Measurements from ENCODE around the gene C2orf49. TPM values are rescaled to one million over a fixed set of nuclear protein-coding genes. Genes with fewer than 3 reads are reported as not detected.
A peak's percentile ranks its signal among the peaks of the same experiment; 100 is the strongest.

The C2orf49 gene
- total RNA-seq, 1 donor, result 18.1 TPM

DNA sequence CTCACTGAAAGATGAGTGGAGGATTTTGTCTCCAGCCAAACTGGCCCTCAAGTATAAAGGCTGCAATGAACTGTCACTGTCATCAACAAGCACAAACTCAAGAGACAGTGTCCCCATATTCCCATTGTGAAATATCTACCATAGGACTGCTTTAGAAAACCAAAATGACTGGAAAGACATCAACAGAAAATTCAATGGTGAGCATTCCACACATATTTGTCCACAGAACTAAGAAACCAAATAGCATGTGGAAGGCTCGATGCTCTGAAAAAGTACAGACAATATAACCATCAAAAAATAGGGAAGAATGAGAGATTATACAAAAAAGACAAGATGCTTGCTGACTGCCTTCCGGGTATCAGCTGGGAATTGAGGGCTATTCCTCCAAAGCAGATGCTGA lies 45.4 kb upstream of the C2orf49 start:
- no peak overlapping the region for H3K27ac ChIP-seq (ENCODE audit: low read depth, low read length)
- peaks cover 50% of the 10 kb centered on the region for H3K36me3 ChIP-seq (ENCODE audit: insufficient read depth, low read length)
- H3K79me2 ChIP-seq (ENCODE audit: insufficient read depth, low read length), result peaks cover 7% of the 10 kb centered on the region
- H2AFZ ChIP-seq (ENCODE audit: low read length), result no peak overlapping the region
- no peak overlapping the region for H3K4me3 ChIP-seq (ENCODE audit: insufficient read depth, low read length)
- no peak overlapping the region for H3K4me2 ChIP-seq (ENCODE audit: insufficient read depth, low read length)
- H3K9me3 ChIP-seq (ENCODE audit: low read depth, low read length), result no peaks in the 10 kb centered on the region
- no peak for DNase-seq (ENCODE audit: insufficient read length, low spot score, missing footprints)
- peaks cover 8% of the 10 kb centered on the region for H3K4me1 ChIP-seq (ENCODE audit: insufficient read depth, low read length)
- no peaks in the 10 kb centered on the region for H4K20me1 ChIP-seq (ENCODE audit: insufficient read depth, low read length)
- TF ChIP-seq, protein P1, sequence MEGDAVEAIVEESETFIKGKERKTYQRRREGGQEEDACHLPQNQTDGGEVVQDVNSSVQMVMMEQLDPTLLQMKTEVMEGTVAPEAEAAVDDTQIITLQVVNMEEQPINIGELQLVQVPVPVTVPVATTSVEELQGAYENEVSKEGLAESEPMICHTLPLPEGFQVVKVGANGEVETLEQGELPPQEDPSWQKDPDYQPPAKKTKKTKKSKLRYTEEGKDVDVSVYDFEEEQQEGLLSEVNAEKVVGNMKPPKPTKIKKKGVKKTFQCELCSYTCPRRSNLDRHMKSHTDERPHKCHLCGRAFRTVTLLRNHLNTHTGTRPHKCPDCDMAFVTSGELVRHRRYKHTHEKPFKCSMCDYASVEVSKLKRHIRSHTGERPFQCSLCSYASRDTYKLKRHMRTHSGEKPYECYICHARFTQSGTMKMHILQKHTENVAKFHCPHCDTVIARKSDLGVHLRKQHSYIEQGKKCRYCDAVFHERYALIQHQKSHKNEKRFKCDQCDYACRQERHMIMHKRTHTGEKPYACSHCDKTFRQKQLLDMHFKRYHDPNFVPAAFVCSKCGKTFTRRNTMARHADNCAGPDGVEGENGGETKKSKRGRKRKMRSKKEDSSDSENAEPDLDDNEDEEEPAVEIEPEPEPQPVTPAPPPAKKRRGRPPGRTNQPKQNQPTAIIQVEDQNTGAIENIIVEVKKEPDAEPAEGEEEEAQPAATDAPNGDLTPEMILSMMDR (IDR thresholded peaks at IDR 0.05; ENCODE audit: extremely low read depth, low read depth, low read length), result no peak
- no peaks in the 10 kb centered on the region for H3K27me3 ChIP-seq (ENCODE audit: insufficient read depth, low read length)

DNA sequence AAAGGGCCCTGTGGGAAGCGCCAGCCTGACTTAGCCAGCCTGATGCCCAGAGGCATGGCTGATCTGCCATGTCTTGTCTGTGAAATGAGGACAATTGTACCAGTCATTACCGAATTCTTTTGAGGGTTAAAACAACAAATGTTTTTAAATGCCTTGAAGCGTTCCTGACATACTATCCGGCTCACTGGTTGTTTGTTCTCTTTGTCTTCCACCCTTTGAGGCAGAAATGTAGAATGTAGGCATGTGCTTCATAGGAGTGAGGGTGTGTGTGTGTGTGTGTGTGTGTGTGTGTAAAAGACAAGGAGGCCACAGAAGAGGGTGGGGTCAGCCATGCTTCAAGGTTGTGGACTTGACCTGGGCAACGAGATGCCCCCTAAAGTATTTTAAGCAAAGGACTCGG lies 43.3 kb upstream of the C2orf49 start:
- Histone ChIP-seq H4K20me1 (ENCODE audit: insufficient read depth, low read length) (no peaks in the 10 kb centered on the region), H3K36me3 (ENCODE audit: insufficient read depth, low read length) (peaks cover 53% of the 10 kb centered on the region), H3K4me1 (ENCODE audit: insufficient read depth, low read length) (peaks cover 8% of the 10 kb centered on the region), H3K27me3 (ENCODE audit: insufficient read depth, low read length) (no peaks in the 10 kb centered on the region), H3K4me2 (ENCODE audit: insufficient read depth, low read length) (no peak overlapping the region), H3K79me2 (ENCODE audit: insufficient read depth, low read length) (peaks cover 13% of the 10 kb centered on the region), H3K4me3 (ENCODE audit: insufficient read depth, low read length) (no peak overlapping the region), H2AFZ (ENCODE audit: low read length) (no peak overlapping the region), H3K9me3 (ENCODE audit: low read depth, low read length) (no peaks in the 10 kb centered on the region), H3K27ac (ENCODE audit: low read depth, low read length) (no peak overlapping the region)
- DNase-seq (ENCODE audit: insufficient read length, low spot score, missing footprints), result no peak
- TF ChIP-seq, protein P1 (IDR thresholded peaks at IDR 0.05; ENCODE audit: extremely low read depth, low read depth, low read length), result no peak

DNA sequence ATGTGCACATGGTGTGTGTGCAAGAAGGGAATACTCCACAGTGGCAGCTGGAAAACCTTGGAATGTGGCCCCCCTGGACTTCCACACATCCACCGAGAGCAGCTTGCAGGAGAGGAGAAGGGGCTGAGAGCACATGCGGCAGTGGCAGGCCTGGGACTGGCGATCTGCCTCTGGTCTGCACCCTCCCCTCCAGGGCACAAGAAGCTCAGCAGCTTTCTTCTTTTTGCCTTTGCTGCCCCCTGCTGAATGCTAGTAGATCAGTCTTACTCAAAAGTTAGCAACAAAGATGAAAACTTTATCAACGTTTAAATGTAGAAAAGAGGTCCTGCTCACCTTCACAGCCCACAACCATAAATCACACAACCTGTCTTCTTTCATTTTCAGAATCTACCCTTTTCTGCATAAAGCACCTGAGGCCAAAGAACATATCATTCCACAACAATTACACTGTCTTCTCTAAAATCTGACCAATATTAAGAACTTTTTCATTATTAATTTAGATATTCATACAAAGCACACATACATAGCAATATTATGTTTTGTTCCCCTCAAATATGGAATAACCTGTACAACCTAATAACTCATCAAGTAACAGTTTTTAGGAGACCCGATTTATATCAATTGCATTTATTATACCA lies 42.4 kb upstream of the C2orf49 start:
- H3K4me3 ChIP-seq (ENCODE audit: insufficient read depth, low read length), result no peak overlapping the region
- peaks cover 8% of the 10 kb centered on the region for H3K4me1 ChIP-seq (ENCODE audit: insufficient read depth, low read length)
- H4K20me1 ChIP-seq (ENCODE audit: insufficient read depth, low read length), result no peaks in the 10 kb centered on the region
- TF ChIP-seq, protein P1 (IDR thresholded peaks at IDR 0.05; ENCODE audit: extremely low read depth, low read depth, low read length), result peak; percentile 76
- no peaks in the 10 kb centered on the region for H3K27me3 ChIP-seq (ENCODE audit: insufficient read depth, low read length)
- peaks cover 45% of the 10 kb centered on the region for H3K36me3 ChIP-seq (ENCODE audit: insufficient read depth, low read length)
- DNase-seq (ENCODE audit: insufficient read length, low spot score, missing footprints), result peak; percentile 80
- no peak overlapping the region for H3K27ac ChIP-seq (ENCODE audit: low read depth, low read length)
- peak overlapping the region; percentile 27 for H2AFZ ChIP-seq (ENCODE audit: low read length)
- H3K9me3 ChIP-seq (ENCODE audit: low read depth, low read length), result no peaks in the 10 kb centered on the region
- peaks cover 22% of the 10 kb centered on the region for H3K79me2 ChIP-seq (ENCODE audit: insufficient read depth, low read length)
- H3K4me2 ChIP-seq (ENCODE audit: insufficient read depth, low read length), result no peak overlapping the region

DNA sequence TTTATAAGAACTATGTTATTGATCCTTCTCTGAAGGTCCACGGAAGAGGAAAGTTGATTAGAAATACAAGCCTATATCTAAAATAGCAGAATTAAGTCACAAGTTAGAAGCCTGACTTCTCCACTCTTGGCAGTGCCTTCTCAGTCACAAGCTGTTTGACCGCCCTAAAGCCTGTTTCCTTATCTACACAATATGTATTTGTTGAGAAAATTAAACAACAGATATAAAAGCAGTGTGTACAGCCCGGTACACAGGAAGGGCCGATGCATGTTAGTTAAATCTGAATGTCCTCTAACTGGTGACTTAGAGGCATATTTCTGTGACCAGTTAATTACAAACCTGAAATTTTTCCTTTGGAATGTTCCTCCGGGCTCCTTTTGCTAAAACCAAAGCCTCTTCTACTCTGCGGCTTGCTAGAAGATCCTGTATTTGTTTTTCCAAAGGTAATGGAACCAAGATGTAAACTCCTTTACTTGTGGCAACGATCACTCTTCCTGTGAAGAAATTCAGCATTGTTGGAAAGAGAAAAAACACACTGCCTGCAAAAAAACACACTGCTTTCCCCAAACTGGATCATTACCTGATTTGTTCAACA lies 41.2 kb upstream of the C2orf49 start:
- peaks cover 28% of the 10 kb centered on the region for H3K79me2 ChIP-seq (ENCODE audit: insufficient read depth, low read length)
- no peak overlapping the region for H2AFZ ChIP-seq (ENCODE audit: low read length)
- no peaks in the 10 kb centered on the region for H3K9me3 ChIP-seq (ENCODE audit: low read depth, low read length)
- no peaks in the 10 kb centered on the region for H3K27me3 ChIP-seq (ENCODE audit: insufficient read depth, low read length)
- H3K4me3 ChIP-seq (ENCODE audit: insufficient read depth, low read length), result no peak overlapping the region
- no peak for DNase-seq (ENCODE audit: insufficient read length, low spot score, missing footprints)
- H3K36me3 ChIP-seq (ENCODE audit: insufficient read depth, low read length), result peaks cover 39% of the 10 kb centered on the region
- TF ChIP-seq, protein P1 (IDR thresholded peaks at IDR 0.05; ENCODE audit: extremely low read depth, low read depth, low read length), result no peak
- no peak overlapping the region for H3K27ac ChIP-seq (ENCODE audit: low read depth, low read length)
- H4K20me1 ChIP-seq (ENCODE audit: insufficient read depth, low read length), result no peaks in the 10 kb centered on the region
- H3K4me1 ChIP-seq (ENCODE audit: insufficient read depth, low read length), result peaks cover 8% of the 10 kb centered on the region
- H3K4me2 ChIP-seq (ENCODE audit: insufficient read depth, low read length), result no peak overlapping the region
